Astrocyte of the cerebellum (primary cell): ENCODE measurements around the gene ATP2A3.

Experiments used
- DNase-seq: peaks from one replicate; pipeline ENCODE4 v3.0.0-alpha.2; 2011; ENCODE audit warnings: low read depth
- H3K4me3 ChIP-seq: 2 replicates; pipeline ENCODE4 v1.5.1; 2011; ENCODE audit warnings: mild to moderate bottlenecking, low read depth, low read length, moderate library complexity
- in situ Hi-C: cut with HindIII; loops from 2 replicates; pipeline ENCODE4 v1.10.0; 2017; ENCODE audit warnings: low sequenced_read_pairs
- TF ChIP-seq, protein P1 (sequence below): IDR thresholded peaks from 2 replicates; pipeline ENCODE4 v1.5.1; 2012; ENCODE audit warnings: low read length, low read depth, moderate library complexity, mild to moderate bottlenecking; ENCODE audit errors: missing control alignments

ATP2A3 gene

DNA sequence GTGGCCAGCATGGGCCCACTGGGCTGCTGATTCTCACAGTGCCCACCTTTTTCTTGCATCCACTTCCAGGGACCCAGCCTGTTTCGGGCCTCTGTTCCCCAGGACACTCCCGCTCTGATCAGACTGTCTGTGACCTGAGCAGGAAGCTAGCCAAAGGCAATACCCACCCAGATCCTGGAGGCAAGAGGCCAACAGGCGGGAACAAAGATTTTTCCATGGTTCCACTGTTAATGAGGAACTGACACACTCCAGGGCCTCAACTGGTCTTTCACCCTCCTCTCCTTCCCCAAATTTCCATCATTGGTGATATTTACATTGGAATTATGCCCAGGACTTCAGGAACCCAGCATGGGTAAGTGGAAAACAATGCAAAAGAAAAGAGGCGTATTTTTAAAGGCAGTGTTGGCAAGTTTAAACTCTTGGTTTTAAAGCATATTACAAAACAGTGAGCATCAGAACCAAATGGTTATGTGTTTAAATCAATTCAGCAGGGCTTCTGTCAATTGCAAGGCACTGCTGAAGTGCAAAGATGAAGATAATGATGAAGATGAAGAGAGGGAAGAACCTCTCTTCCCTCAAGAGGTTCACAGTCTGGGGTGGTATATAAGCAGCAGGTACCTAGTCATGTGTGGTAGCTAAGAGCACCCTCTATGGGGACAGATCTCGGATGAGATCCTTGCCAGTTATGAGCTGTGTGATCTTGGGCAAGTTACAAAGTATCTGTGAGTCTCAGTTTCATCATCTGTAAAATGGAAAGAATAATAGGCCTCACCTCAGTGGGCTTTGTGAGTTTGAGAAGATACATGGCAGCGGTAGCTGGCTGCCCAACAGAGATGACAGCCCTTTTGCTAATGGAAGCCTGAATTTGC, 14.4 kb upstream of the ATP2A3 start:
- H3K4me3 ChIP-seq = no peak overlapping the region
- no peak for DNase-seq
- TF ChIP-seq, protein P1, sequence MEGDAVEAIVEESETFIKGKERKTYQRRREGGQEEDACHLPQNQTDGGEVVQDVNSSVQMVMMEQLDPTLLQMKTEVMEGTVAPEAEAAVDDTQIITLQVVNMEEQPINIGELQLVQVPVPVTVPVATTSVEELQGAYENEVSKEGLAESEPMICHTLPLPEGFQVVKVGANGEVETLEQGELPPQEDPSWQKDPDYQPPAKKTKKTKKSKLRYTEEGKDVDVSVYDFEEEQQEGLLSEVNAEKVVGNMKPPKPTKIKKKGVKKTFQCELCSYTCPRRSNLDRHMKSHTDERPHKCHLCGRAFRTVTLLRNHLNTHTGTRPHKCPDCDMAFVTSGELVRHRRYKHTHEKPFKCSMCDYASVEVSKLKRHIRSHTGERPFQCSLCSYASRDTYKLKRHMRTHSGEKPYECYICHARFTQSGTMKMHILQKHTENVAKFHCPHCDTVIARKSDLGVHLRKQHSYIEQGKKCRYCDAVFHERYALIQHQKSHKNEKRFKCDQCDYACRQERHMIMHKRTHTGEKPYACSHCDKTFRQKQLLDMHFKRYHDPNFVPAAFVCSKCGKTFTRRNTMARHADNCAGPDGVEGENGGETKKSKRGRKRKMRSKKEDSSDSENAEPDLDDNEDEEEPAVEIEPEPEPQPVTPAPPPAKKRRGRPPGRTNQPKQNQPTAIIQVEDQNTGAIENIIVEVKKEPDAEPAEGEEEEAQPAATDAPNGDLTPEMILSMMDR = no peak
- in situ Hi-C loops = no loop called here

DNA sequence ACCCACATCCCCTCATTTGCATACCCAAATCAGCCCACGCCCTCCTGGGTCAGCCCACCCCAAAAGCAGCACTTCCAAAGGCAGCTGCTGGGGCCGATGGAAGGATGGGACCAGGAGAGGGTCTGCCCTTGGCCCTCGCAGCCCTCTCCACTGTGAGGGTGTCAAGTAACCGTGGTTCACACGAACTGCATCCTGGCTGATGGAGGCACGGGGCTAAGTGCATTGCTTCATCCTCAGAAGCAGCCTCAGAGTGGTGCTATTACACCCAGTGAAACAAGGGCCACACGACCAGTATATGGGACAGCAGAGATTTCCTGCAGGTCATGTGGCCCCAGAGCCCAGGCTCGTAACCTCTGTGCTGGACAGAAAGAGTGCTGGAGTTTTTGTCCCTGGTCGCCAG, 13.2 kb upstream of the ATP2A3 start:
- TF ChIP-seq, protein P1 = no peak
- DNase-seq = no peak
- in situ Hi-C loops = no loop called here

DNA sequence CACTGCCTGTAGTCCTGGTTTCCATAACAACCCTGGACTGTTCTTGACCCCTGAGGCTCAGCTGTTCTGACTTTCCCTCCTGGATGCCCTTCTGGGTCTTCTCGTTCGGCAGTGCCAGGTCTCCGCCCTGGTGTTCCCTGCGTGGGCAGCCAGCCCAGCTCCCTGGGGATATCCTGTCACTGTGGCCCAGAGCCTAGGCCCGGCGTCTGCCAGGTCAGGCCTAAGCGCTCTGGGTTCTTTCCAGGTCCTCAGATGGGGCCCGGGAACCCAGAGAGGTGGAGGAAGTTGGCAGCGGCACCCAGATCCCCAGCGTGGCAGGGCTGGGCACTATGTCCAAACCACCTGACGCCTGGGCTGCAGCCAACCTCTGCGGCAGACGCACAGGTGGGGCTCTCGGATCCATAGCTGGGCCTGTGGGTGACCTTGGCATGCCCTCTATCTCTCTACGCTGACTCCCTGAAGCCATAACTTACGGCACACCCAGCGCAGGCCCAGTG, 12.5 kb upstream of the ATP2A3 start:
- no peak for DNase-seq
- TF ChIP-seq, protein P1 = no peak
- H3K4me3 ChIP-seq = no peak overlapping the region
- in situ Hi-C loops = no loop called here

More for the DNA sequence above, 13.2 kb upstream of the ATP2A3 start:
- H3K4me3 ChIP-seq = no peak overlapping the region

DNA sequence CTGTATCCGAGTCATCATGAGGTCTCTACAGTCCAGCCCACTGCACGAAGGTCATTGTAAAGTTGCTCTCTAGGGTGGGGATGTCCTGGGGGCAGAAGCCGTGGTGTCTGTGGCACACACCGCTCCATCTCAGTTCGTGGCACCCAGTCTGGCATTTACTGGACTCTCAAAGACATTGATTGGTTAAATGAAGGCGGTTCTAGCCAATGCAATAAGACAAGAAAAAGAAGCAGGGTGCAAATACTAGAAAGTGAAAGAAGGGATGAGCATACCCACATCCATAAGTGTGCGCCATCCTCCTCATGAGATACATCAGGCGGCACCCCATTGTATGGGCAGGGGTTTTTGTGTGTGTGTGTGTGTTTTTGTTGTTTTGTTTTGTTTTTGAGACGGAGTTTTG, 10.7 kb upstream of the ATP2A3 start:
- no peak overlapping the region for H3K4me3 ChIP-seq
- DNase-seq = no peak
- TF ChIP-seq, protein P1 = no peak
- in situ Hi-C loops = no loop called here

DNA sequence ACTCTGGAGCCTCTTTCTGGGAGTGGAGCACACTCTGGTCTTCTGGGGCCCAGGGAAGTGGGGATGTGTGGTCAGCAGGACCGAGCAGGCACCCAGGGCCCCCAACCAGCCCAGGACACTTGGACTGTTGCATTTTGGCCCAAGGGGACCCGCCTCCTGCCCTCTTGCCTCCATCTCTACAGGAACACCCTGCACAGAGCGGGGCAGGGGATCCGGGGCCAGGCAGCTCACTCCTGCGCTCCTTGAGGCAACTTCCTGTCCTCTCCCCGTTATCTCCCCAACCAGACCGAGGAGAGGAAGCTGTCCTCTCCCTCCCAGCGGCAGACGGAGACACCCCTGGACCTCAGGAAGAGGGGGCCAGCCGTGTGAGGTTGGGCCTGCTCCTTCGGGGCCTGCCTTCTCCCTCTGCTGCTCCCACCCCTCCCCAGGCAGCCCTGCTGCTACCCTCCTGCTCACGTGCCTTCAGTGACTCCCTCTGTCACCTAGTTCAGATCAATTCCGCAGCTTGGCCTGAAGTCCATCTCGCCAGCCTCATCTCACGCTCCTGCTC, 10.0 kb upstream of the ATP2A3 start:
- no peak for DNase-seq
- TF ChIP-seq, protein P1 = no peak
- no peak overlapping the region for H3K4me3 ChIP-seq
- in situ Hi-C loops = no loop called here

DNA sequence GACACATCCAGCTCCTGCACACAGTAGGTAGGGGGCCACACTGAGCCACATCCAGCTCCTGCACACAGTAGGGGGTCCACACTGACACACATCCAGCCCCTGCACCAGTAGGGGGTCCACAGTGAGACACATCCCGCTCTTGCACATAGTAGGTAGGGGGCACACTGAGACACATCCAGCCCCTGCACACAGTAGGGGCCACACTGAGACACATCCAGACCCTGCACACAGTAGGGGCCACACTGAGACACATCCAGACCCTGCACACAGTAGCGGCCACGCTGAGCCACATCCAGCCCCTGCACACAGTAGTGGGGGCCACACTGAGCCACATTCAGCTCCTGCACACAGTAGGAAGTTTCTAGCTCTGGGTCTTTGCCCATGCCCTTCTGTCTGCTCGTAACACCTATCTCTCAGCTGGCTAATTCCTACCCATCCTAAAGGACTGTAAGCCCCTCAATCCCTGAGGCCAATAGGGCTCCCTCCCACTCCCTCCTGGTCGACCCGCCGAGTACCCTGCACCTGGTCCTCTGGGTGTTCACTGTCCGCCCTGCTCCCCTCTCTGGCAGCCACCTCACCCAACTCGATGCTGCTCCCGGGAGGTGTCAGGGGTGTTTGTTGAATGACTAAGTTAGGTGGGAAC, 9.4 kb upstream of the ATP2A3 start:
- TF ChIP-seq, protein P1 = no peak
- H3K4me3 ChIP-seq = no peak overlapping the region
- in situ Hi-C loops = no loop called here
- no peak for DNase-seq
